ENCODE data around the gene FAM76A.

Gene FAM76A

DNA sequence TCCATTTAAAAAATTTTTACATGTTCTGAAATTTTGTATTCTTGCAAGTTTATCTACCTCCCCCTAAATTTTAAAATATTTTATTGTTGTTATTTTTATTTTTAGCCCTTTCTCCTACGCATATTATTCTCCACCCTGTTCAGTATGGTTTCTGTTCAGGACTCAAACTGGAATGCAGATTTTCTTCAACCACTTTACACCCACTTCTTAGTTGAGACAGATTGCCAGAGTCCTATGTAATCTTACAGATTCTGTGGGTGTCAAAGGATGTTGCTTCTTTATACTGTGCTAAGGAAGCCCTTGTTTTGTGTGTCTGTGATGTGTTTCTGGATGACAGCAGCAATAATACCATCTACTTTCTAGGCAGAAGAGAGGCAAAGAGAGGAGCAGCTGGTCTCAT is 84.1 kb downstream of the FAM76A start:
- H3K36me3 ChIP-seq (ENCODE audit: insufficient read depth, low read length), result peaks cover 10% of the 10 kb centered on the region
- H3K79me2 ChIP-seq (ENCODE audit: insufficient read depth, low read length), result no peaks in the 10 kb centered on the region
- no peak for TF ChIP-seq EZH2phosphoT487 (IDR thresholded peaks at IDR 0.05; ENCODE audit: borderline replicate concordance)
- TF ChIP-seq, protein P1, sequence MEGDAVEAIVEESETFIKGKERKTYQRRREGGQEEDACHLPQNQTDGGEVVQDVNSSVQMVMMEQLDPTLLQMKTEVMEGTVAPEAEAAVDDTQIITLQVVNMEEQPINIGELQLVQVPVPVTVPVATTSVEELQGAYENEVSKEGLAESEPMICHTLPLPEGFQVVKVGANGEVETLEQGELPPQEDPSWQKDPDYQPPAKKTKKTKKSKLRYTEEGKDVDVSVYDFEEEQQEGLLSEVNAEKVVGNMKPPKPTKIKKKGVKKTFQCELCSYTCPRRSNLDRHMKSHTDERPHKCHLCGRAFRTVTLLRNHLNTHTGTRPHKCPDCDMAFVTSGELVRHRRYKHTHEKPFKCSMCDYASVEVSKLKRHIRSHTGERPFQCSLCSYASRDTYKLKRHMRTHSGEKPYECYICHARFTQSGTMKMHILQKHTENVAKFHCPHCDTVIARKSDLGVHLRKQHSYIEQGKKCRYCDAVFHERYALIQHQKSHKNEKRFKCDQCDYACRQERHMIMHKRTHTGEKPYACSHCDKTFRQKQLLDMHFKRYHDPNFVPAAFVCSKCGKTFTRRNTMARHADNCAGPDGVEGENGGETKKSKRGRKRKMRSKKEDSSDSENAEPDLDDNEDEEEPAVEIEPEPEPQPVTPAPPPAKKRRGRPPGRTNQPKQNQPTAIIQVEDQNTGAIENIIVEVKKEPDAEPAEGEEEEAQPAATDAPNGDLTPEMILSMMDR (conservative IDR thresholded peaks at IDR 0.05; ENCODE audit: low read length), result no peak
- H3K9me2 ChIP-seq (replicated peaks; ENCODE audit: low read depth, low read length), result no peaks in the 10 kb centered on the region
- H3F3A ChIP-seq (ENCODE audit: low read depth), result no peaks in the 10 kb centered on the region
- H3K27me3 ChIP-seq (ENCODE audit: insufficient read depth, low read length, poor library complexity, severe bottlenecking), result no peaks in the 10 kb centered on the region
- H2AFZ ChIP-seq (ENCODE audit: low read length), result no peak overlapping the region
- no peak overlapping the region for H3K9ac ChIP-seq (ENCODE audit: low read depth, low read length, poor library complexity, severe bottlenecking)
- no peaks in the 10 kb centered on the region for H4K20me1 ChIP-seq (ENCODE audit: insufficient read depth, low read length, poor library complexity, severe bottlenecking)
- no peaks in the 10 kb centered on the region for H3K9me3 ChIP-seq (ENCODE audit: insufficient read depth, low read depth, low read length)
- H3K4me1 ChIP-seq (ENCODE audit: insufficient read depth, low read length, poor library complexity, severe bottlenecking), result no peaks in the 10 kb centered on the region
- no peak overlapping the region for H3K4me3 ChIP-seq (ENCODE audit: low read length, poor library complexity, severe bottlenecking)
- no peak overlapping the region for H3K4me2 ChIP-seq (ENCODE audit: low read depth, low read length, poor library complexity, severe bottlenecking)

DNA sequence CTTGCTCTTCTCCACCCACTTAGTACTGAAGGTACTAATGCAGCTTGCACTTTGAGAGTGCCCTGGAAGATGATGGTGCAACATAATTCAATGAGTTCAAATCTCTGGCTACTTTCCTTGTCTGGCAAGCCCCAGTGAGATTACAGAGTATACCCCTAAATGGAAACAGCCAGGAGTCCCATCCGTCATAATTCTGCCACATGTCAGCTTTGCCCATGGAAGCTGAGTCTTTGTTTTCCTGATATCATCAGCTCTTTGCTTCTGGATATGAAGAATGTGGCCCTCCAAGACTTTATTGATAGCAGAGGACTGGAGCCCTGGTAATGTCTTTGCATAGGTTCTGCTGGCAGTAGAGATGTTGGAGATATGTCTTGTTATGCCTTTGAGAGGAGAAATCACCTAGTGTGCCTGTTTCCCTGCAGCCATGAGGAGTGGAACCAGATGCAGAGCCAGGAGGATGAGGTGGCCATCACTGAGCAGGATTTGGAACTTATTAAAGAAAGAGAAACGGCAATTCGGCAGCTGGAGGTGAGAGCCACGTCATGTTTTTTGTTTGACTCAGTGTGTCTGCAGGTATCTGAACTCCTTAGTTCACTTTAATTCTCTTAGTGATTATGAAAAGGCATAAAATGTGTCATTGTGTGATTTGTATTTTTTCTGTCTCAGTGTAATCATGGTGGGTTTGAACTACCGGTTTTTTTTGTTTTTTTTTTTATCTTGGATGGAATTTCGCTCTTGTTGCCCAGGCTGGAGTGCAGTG is 86.2 kb downstream of the FAM76A start:
- Histone ChIP-seq H3K9me2 (replicated peaks; ENCODE audit: low read depth, low read length) (no peaks in the 10 kb centered on the region), H4K20me1 (ENCODE audit: insufficient read depth, low read length, poor library complexity, severe bottlenecking) (no peaks in the 10 kb centered on the region), H3K4me2 (ENCODE audit: low read depth, low read length, poor library complexity, severe bottlenecking) (no peak overlapping the region), H3K9me3 (ENCODE audit: insufficient read depth, low read depth, low read length) (no peaks in the 10 kb centered on the region), H3K4me1 (ENCODE audit: insufficient read depth, low read length, poor library complexity, severe bottlenecking) (no peaks in the 10 kb centered on the region), H3K4me3 (ENCODE audit: low read length, poor library complexity, severe bottlenecking) (no peak overlapping the region), H3F3A (ENCODE audit: low read depth) (no peaks in the 10 kb centered on the region), H3K27me3 (ENCODE audit: insufficient read depth, low read length, poor library complexity, severe bottlenecking) (no peaks in the 10 kb centered on the region), H3K9ac (ENCODE audit: low read depth, low read length, poor library complexity, severe bottlenecking) (no peak overlapping the region), H2AFZ (ENCODE audit: low read length) (no peak overlapping the region), H3K79me2 (ENCODE audit: insufficient read depth, low read length) (no peaks in the 10 kb centered on the region), H3K36me3 (ENCODE audit: insufficient read depth, low read length) (peaks cover 4% of the 10 kb centered on the region; the same call in 1 of the 2 replicates)
- TF ChIP-seq, protein P1 (conservative IDR thresholded peaks at IDR 0.05; ENCODE audit: low read length), result no peak
- no peak for TF ChIP-seq EZH2phosphoT487 (IDR thresholded peaks at IDR 0.05; ENCODE audit: borderline replicate concordance)

Data from Loucy (cell line).